Natural killer cell (primary cell): Measurements from ENCODE around the gene FAM83F. TPM values are rescaled to one million over a fixed set of nuclear protein-coding genes. Genes with fewer than 3 reads are reported as not detected.

Experiments
- ATAC-seq, 3 donors: fragments of 150-1000 bp in 2 of 3; fragments of 200-7000 bp in 1 of 3; cut with Tn5 transposase; 1 replicate in 1 of 3; 2 replicates in 2 of 3; pipeline ENCODE4 v1.10.0; 2021; ENCODE audit warnings: mild to moderate bottlenecking in 2 of 3, moderate library complexity in 2 of 3
- DNase-seq, 2 donors: peaks; one replicate each; pipeline versions ENCODE4 v3.0.0 to v3.0.0-alpha.2; 2013 to 2021; ENCODE audit warnings: mixed read lengths in 1 of 2
- H3K27ac ChIP-seq: one replicate; pipeline ENCODE4 v1.5.1; 2013; ENCODE audit warnings: mild to moderate bottlenecking, low read length
- H3K27me3 ChIP-seq: one replicate; pipeline ENCODE4 v1.6.1; 2013; ENCODE audit warnings: low read length; ENCODE audit not compliant: control insufficient read depth, insufficient read depth
- H3K36me3 ChIP-seq: one replicate; pipeline ENCODE4 v1.6.1; 2013; ENCODE audit warnings: low read length; ENCODE audit not compliant: control insufficient read depth, insufficient read depth
- H3K4me1 ChIP-seq: one replicate; pipeline ENCODE4 v1.6.1; 2013; ENCODE audit warnings: low read length; ENCODE audit not compliant: control insufficient read depth, insufficient read depth
- H3K4me3 ChIP-seq: one replicate; pipeline ENCODE4 v1.5.1; 2013; ENCODE audit warnings: low read length
- H3K9me3 ChIP-seq: one replicate; pipeline ENCODE4 v1.6.1; 2013; ENCODE audit warnings: low read length; ENCODE audit not compliant: control insufficient read depth, insufficient read depth
- H3K27ac Mint-ChIP-seq, 2 donors: one replicate each; pipeline ENCODE4 v1.8.0; 2022; ENCODE audit warnings: mild to moderate bottlenecking in 2 of 2, mixed read lengths in 2 of 2, moderate library complexity in 1 of 2
- H3K27me3 Mint-ChIP-seq, 2 donors: one replicate each; pipeline ENCODE4 v1.8.0; 2022; ENCODE audit warnings: low read depth in 2 of 2, mixed read lengths in 2 of 2
- H3K36me3 Mint-ChIP-seq: one replicate; pipeline ENCODE4 v1.8.0; 2022; ENCODE audit warnings: mixed read lengths
- H3K4me1 Mint-ChIP-seq, 2 donors: one replicate each; pipeline ENCODE4 v1.8.0; 2022; ENCODE audit warnings: mixed read lengths in 2 of 2
- H3K4me3 Mint-ChIP-seq: one replicate; pipeline ENCODE4 v1.8.0; 2022; ENCODE audit warnings: mild to moderate bottlenecking, moderate library complexity, mixed read lengths
- H3K9me3 Mint-ChIP-seq, 2 donors: one replicate each; pipeline ENCODE4 v1.8.0; 2022; ENCODE audit warnings: mixed read lengths in 2 of 2
- WGBS: methylation state at CpG from one replicate; pipeline ENCODE4 v1.1.7; 2013; ENCODE audit warnings: missing lambda C conversion rate; ENCODE audit not compliant: insufficient coverage; 5-methylcytosine and 5-hydroxymethylcytosine counted together
- intact Hi-C: fragments of 100-400 bp; cut with micrococcal nuclease; formaldehyde crosslinking; loops from one replicate; pipeline ENCODE4 v1.14.2; 2022
- total RNA-seq, 4 donors: library from RNA; stranded (reverse); fragments of 120-200 nt in 1 of 4; gene quantifications; one replicate each; pipeline versions ENCODE4 v1.2.3 to v1.2.4, GENCODE V29; 2013 to 2022
- TF ChIP-seq, protein P1 (sequence below): fragments of 200-600 bp; IDR thresholded peaks from one replicate; pipeline ENCODE4 v1.8.0; 2022; ENCODE audit warnings: antibody characterized with exemption

Gene FAM83F
- total RNA-seq, 3 donors from 2014 or later (not counting 1 experiment from before 2014, with no cell fraction given), result 1.0 to 7.5 TPM; not detected in 1

DNA sequence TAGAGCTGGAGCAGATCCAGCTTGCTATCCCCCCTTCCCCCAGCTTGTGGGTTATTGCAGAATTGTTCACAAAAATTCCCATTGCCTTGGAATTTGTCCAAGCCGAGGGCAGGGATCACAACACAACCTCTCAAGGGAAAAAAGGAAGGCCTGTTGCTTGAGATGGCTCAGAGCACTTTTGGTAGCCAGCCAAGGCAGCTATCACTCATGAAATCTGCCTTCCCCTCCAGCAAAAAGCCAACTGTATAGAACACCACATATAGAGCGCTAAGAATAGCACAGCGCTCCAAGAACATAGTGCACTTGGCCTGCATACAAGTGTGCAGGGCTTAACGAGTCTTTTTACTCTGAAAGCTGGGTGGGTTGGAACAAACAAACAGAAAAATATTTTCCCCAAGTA, 46.2 kb downstream of the FAM83F start:
- WGBS, result 5% methylated on average over 4 of the region's 4 CpGs
- H3K9me3 Mint-ChIP-seq, result no peaks in the 10 kb centered on the region
- intact Hi-C loops, result loop anchor here (5.0 to 10.0 kb wide), 2 partner anchors 509 to 866 kb away; partner anchors contain the start of gene RPS19BP1
- Histone ChIP-seq H3K4me1 (peaks cover 12% of the 10 kb centered on the region), H3K27me3 (no peaks in the 10 kb centered on the region), H3K27ac (no peak overlapping the region), H3K9me3 (no peaks in the 10 kb centered on the region), H3K36me3 (no peaks in the 10 kb centered on the region), H3K4me3 (no peak overlapping the region)
- peak overlapping the region; percentile 9 for H3K4me3 Mint-ChIP-seq
- ATAC-seq, result no peak
- no peaks in the 10 kb centered on the region for H3K36me3 Mint-ChIP-seq
- DNase-seq, result no peak
- TF ChIP-seq, protein P1, sequence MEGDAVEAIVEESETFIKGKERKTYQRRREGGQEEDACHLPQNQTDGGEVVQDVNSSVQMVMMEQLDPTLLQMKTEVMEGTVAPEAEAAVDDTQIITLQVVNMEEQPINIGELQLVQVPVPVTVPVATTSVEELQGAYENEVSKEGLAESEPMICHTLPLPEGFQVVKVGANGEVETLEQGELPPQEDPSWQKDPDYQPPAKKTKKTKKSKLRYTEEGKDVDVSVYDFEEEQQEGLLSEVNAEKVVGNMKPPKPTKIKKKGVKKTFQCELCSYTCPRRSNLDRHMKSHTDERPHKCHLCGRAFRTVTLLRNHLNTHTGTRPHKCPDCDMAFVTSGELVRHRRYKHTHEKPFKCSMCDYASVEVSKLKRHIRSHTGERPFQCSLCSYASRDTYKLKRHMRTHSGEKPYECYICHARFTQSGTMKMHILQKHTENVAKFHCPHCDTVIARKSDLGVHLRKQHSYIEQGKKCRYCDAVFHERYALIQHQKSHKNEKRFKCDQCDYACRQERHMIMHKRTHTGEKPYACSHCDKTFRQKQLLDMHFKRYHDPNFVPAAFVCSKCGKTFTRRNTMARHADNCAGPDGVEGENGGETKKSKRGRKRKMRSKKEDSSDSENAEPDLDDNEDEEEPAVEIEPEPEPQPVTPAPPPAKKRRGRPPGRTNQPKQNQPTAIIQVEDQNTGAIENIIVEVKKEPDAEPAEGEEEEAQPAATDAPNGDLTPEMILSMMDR, result no peak
- no peak overlapping the region for H3K27ac Mint-ChIP-seq
- peaks cover 20 to 21% of the 10 kb centered on the region in 2 donors for H3K27me3 Mint-ChIP-seq
- peaks cover 14 to 16% of the 10 kb centered on the region in 2 donors for H3K4me1 Mint-ChIP-seq

DNA sequence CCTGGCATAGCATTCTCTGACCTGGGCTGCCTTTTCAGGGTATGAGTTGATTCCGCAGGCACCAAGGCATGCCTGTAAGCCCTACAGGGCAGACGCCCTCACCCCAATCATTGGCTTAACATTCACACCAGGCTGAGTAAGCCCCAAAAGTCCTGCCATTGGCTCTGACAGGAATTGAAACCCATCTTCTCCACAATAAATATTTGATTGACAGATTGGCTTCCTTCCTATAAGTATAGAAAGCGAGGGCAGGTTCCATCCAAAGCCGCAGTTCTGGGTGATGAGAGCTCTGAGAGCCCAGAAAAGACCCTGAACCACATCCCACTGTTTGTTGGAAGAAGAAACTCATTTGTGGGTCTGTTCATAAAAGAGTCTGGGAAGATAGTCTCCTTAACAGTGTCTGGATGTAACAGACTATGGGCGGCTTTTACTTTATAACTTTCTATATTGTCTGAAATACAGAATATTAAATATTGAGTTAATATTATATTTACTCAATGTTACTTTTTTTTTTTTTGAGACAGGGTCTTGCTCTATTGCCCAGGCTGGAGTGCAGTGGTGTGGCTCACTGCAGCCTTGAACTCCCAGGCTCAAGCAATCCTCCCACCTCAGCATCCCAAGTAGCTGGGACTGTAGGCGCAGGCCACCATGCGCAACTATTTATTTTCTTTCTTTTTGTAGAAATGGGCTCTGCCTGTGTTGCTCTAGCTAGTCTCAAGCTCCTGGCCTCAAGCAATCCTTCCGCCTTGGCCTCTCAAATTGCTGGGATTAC, 46.8 kb downstream of the FAM83F start:
- 75% methylated on average over 5 of the region's 8 CpGs for WGBS
- no peak for ATAC-seq
- H3K36me3 Mint-ChIP-seq, result no peaks in the 10 kb centered on the region
- Histone ChIP-seq H3K27ac (no peak overlapping the region), H3K4me1 (peaks cover 15% of the 10 kb centered on the region), H3K36me3 (no peaks in the 10 kb centered on the region), H3K27me3 (no peaks in the 10 kb centered on the region), H3K4me3 (no peak overlapping the region), H3K9me3 (no peaks in the 10 kb centered on the region)
- TF ChIP-seq, protein P1, result no peak
- no peaks in the 10 kb centered on the region for H3K9me3 Mint-ChIP-seq
- H3K4me3 Mint-ChIP-seq, result no peak overlapping the region
- peaks cover 18 to 20% of the 10 kb centered on the region in 2 donors for H3K4me1 Mint-ChIP-seq
- H3K27me3 Mint-ChIP-seq, result peaks cover 19 to 21% of the 10 kb centered on the region in 2 donors
- DNase-seq, result no peak
- intact Hi-C loops, result loop anchor here (5.0 to 10.0 kb wide), 2 partner anchors 509 to 867 kb away; partner anchors contain the start of gene RPS19BP1
- no peak overlapping the region for H3K27ac Mint-ChIP-seq

DNA sequence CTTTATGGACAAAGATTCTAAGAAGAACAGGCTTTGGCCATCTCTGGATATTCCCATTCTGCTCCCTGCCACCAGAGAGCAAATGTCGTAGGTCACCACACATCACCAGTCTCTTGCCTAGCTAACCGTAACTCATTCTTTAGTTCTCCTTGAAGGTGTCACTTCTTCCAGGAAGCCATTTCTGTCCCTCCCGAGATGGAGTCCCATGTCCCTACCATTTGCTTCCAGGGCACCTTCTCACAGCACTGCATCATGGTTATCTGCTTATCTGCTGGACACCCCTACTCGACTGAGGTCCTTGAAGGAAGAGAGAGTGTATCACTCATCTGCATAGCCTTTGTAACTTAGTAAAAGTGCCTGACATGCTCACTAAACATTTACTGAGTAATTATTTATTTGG, 47.6 kb downstream of the FAM83F start:
- TF ChIP-seq, protein P1, result no peak
- DNase-seq (no peak), ATAC-seq (no peak)
- Mint-ChIP-seq H3K36me3 (no peaks in the 10 kb centered on the region), H3K4me3 (no peak overlapping the region), H3K27me3 (peaks cover 19 to 21% of the 10 kb centered on the region in 2 donors), H3K9me3 (no peaks in the 10 kb centered on the region), H3K4me1 (peaks cover 25% of the 10 kb centered on the region in 2 donors), H3K27ac (no peak overlapping the region)
- H3K4me3 ChIP-seq, result no peak overlapping the region
- peaks cover 15% of the 10 kb centered on the region for H3K4me1 ChIP-seq
- no peaks in the 10 kb centered on the region for H3K9me3 ChIP-seq
- intact Hi-C loops, result loop anchor here (5.0 to 10.0 kb wide), 2 partner anchors 510 to 868 kb away; partner anchors contain the start of gene RPS19BP1
- H3K27me3 ChIP-seq, result no peaks in the 10 kb centered on the region
- WGBS, result 91% methylated on average over 4 of the region's 4 CpGs
- H3K36me3 ChIP-seq, result no peaks in the 10 kb centered on the region
- no peak overlapping the region for H3K27ac ChIP-seq
